SW 1271 (cell line): ENCODE results near the gene NGEF.
"Not testable (repeated sequence)": the region's sequence is repeated elsewhere in the genome, so short reads cannot be mapped to it uniquely, and the experiment has no call there.

Experiments
- DNase-seq, 2 experiments: peaks; one replicate each; lab custom pipeline; 2025; lab: John Stamatoyannopoulos, UW

Gene NGEF

GRCh38 chr2:232871835-232872736 is 141.0 kb downstream of the NGEF start:
- DNase-seq = no peak

DNA sequence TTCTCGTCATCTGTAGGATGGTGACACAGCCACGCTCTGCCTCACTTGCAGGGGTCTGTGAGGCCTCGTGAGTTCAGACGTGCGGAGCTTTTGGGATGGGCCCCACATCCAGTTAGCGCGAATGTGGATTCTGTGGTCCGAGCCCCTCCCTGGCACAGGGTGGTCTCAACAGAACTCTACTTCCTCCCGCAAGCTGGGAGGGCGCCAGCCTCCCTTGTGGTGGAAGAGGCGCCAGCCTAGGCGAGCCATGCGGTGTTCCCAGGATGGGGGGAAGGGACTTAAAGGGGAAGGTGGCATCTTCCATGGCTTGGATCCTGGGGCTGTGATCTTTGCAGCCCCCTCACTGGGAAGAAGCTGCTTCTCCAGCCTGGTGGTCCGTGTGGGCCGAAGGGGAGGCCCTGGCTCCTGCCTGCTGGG is 141.6 kb downstream of the NGEF start:
- no peak for DNase-seq

- no peak for DNase-seq
Observed at GRCh38 chr2:232870766-232871371, 142.2 kb downstream of the NGEF start.

GRCh38 chr2:232870018-232870765 is 142.9 kb downstream of the NGEF start, which contains the start of gene SNORC:
Gene SNORC (plus strand): TSS chr2:232870264. CDS start chr2:232870342, 78 bp downstream.
- no peak for DNase-seq

DNA sequence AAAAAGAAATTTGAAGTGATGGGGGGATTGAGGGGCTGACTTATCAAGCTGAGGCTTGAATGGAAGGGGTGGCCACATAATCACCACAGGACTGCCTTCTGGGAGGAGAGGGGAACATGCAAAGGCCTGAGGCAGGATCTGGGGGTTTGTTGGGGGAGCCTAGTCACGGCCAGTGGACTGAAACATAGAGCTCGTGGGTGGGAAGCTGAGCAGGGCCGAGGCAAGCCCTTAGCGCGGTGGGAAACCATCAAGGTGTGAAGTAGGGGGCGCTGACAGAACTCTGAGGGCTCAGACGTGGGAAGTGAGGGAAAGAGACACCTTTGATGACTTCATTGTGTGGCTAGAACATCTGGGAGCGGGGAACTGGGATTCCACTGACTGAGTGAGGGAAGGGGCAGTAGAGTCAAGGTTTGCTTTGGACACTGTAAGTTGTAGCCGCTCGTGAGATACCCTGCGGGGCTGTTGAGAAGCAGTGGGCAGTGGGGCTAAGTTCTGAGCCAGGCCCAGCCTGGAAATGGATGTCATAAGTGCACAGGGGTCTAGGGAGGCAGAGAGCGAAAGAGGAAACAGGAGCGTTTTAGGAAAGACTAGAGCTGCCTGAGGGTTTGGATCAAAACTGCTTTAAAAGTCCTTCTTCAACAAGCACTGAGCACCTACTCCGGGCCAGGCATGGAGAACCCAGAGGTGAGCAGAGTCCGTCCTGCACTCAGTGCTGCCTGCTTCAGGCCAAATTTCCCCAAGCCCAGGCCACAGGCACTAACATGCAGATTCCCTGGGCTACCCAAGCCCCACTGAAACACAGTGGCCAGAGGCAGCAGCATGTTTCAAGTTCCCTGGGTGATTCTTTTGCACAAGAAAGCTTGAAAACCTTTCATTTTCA is 143.7 kb downstream of the NGEF start:
- DNase-seq = no peak

DNA sequence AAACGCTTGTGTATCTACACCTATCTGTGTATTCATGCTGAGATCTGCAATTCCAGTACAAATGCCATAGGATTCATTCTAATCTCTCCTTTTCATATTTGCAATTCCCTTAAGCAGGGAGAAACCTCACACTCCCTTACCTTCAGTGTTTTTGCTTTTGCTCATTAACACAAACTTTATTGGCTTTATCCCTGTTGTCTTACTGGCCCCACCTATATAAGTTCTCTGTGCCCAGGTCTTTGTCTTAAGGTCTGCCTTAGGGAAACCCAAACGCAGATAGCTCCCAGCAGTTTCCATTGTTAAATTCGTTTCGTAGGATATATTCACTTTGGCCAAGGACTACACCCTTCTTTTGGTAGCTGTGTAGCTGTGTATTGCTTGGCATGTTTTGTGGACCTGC is 147.0 kb downstream of the NGEF start:
- no peak for DNase-seq

DNA sequence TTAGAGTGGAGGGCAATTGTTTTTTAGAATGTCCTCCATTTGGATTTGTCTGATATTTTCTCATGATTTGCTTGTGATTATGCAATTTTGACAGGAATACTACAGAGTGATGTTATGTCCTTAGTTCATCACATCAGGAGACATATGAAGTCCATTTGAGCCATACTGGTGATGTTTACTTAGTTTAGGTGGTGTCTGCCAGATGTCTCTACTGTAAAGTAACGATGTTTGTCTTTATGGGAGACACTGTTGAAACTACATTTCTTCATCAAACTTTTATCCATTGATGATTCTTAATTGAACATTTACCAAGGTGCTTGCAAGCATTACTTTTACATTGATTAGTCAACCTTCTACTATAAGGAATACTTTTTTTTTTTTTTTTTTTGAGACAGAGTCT is 147.9 kb downstream of the NGEF start:
- no peak for DNase-seq

- DNase-seq = no peak
Observed at GRCh38 chr2:232863996-232864395, 149.1 kb downstream of the NGEF start.

- no peak for DNase-seq
Observed at GRCh38 chr2:232861353-232861752, 151.7 kb downstream of the NGEF start.

- DNase-seq = no peak
Observed at GRCh38 chr2:232860593-232861241, 152.3 kb downstream of the NGEF start.

DNA sequence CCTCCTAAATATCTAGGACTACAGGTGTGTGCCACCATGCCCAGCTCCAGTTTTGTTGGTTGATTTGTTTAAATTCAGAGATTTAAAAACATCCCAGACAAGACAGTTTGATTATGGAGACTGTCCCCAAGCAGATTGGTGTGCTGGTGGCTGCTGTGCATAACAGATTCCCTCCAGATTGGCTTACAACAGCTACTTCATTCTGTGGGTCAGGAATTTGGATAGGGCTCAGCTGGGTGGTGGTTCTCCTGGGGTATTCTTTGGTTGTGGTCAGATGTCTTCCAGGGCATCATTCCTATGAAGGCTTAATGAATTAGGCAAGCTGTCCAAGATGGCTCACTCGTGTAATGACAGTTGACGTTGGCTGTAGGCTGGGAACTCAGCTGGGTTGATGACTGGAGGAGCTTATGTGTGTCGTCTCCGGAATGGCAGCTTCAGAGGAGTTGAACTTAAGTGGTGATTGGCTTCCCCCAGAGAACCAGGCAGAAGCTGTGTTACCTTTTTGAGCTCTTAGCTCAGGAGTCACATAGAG is 153.6 kb downstream of the NGEF start:
- no peak for DNase-seq

- no peak for DNase-seq
Observed at GRCh38 chr2:232857158-232857563, 155.9 kb downstream of the NGEF start.

- peak in 1 of 2 experiments; percentile 30 for DNase-seq
Observed at GRCh38 chr2:232854082-232854481, 159.0 kb downstream of the NGEF start.

DNA sequence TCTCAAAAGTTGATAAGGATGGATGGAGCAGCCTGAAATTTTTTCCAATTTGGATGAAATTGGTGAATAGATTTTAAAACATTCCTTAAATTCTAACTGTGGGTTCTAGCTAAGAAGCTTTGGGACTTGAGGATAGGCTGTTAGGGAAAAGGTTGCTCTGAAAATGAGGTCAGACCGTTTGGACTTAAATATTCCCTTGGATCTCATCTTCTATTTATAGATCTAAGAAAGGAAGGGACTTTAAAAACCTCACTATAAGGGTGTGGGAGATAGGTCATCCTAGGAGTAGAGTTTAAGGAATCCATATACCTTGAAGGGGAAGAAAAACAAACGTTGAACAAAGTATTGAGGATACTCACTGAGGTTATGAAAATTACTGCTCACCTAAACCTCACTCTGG is 160.4 kb downstream of the NGEF start:
- DNase-seq = no peak

- DNase-seq = not testable (repeated sequence)
Observed at GRCh38 chr2:232852081-232852480, 161.0 kb downstream of the NGEF start.

GRCh38 chr2:232850039-232850438 is 163.0 kb downstream of the NGEF start:
- no peak for DNase-seq

DNA sequence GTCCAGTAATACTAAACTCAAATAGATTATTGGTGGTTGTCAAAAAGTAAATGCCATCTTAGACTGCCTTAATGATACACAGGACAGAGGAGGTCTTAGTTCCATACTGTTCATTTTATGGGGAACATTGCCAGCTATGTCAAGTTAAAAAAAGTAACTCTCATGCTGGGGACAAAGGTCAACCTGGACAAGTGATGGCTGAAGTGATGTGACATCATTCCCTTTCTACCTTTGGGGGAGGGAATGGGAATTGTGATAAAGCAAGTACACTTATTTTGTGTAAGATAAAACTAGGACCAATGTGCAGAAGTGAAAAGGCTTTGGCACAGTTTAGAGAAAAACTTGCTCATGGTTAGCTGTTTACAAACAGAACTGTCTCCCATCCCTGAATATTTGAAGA is 167.0 kb downstream of the NGEF start:
- no peak for DNase-seq

- no peak for DNase-seq
Observed at GRCh38 chr2:232843834-232844233, 169.2 kb downstream of the NGEF start.

- no peak for DNase-seq
Observed at GRCh38 chr2:232842689-232843088, 170.4 kb downstream of the NGEF start.

DNA sequence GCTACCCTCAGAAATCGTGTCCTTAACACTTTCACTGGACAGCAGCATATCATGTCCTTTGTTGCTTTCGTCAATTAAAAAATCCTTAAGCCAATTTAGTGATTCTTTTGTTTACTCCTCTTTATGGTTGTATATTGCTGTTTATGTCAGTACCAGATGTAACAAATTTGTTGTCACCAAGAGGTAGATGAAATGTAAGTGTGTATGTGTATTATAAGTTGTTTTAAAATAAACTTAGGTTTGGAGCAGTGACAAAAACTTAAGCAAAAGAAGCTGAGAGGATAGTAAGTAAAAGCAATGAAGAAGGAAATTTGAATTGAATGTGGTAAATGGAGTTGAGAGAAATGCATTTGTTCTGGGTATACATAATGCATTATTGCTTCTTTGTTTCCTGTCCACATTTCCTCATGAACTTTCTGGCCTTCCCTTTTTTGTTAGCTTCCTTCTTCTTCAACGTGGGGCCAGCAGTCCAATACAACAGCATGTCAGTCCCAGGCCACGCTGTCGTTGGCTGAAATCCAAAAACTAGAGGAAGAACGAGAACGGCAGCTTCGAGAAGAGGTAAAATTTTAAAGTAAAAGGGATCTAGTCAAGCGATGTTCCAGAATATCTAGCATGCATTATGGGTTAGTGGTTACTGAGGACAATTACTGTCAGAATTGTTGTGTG is 173.5 kb downstream of the NGEF start:
- DNase-seq = no peak
